PFSK-1 (cell line): ENCODE measurements around the gene CDC42EP3.

Source experiments
- FOXP2 ChIP-seq: optimal IDR thresholded peaks from 2 replicates; pipeline ENCODE3; 2011; ENCODE audit warnings: borderline replicate concordance, control low read depth, inconsistent platforms; ENCODE audit not compliant: insufficient read depth; ENCODE audit errors: extremely low read length, extremely low read depth
- POLR2AphosphoS5 ChIP-seq: IDR thresholded peaks from 2 replicates; pipeline ENCODE4 v1.6.1; 2012; ENCODE audit warnings: low read depth, mild to moderate bottlenecking, control low read depth, low read length, moderate library complexity
- SIN3A ChIP-seq: IDR thresholded peaks from 2 replicates; pipeline ENCODE4 v1.6.1; 2012; ENCODE audit warnings: mild to moderate bottlenecking, low read length, moderate library complexity, borderline replicate concordance; ENCODE audit not compliant: insufficient read depth
- TAF1 ChIP-seq: IDR thresholded peaks from 2 replicates; pipeline ENCODE4 v1.6.1; 2012; ENCODE audit warnings: low read length, control low read depth, borderline replicate concordance; ENCODE audit not compliant: insufficient read depth
- TF ChIP-seq, protein P1 (sequence below), 2 experiments: IDR thresholded peaks; 2 replicates each; pipeline versions ENCODE4 v1.6.1 to v1.8.0; 2011 to 2012; ENCODE audit warnings: low read depth in 2 of 2, low read length in 2 of 2, control low read depth in 1 of 2, inconsistent platforms in 1 of 2, mild to moderate bottlenecking in 1 of 2, moderate library complexity in 1 of 2; ENCODE audit not compliant: insufficient read depth in 1 of 2

The CDC42EP3 gene

GRCh38 chr2:37679072-37679695 lies 7.7 kb upstream of the CDC42EP3 start:
- TF ChIP-seq, protein P1, sequence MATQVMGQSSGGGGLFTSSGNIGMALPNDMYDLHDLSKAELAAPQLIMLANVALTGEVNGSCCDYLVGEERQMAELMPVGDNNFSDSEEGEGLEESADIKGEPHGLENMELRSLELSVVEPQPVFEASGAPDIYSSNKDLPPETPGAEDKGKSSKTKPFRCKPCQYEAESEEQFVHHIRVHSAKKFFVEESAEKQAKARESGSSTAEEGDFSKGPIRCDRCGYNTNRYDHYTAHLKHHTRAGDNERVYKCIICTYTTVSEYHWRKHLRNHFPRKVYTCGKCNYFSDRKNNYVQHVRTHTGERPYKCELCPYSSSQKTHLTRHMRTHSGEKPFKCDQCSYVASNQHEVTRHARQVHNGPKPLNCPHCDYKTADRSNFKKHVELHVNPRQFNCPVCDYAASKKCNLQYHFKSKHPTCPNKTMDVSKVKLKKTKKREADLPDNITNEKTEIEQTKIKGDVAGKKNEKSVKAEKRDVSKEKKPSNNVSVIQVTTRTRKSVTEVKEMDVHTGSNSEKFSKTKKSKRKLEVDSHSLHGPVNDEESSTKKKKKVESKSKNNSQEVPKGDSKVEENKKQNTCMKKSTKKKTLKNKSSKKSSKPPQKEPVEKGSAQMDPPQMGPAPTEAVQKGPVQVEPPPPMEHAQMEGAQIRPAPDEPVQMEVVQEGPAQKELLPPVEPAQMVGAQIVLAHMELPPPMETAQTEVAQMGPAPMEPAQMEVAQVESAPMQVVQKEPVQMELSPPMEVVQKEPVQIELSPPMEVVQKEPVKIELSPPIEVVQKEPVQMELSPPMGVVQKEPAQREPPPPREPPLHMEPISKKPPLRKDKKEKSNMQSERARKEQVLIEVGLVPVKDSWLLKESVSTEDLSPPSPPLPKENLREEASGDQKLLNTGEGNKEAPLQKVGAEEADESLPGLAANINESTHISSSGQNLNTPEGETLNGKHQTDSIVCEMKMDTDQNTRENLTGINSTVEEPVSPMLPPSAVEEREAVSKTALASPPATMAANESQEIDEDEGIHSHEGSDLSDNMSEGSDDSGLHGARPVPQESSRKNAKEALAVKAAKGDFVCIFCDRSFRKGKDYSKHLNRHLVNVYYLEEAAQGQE (IDR thresholded peaks at IDR 0.05; ENCODE audit: insufficient read depth in 1 of 2, low read depth in 2 of 2, low read length in 2 of 2), result no peak
- TF ChIP-seq FOXP2, result no peak
- TF ChIP-seq TAF1, result no peak
- no peak for TF ChIP-seq SIN3A
- no peak for TF ChIP-seq POLR2AphosphoS5

GRCh38 chr2:37676274-37676673 lies 4.8 kb upstream of the CDC42EP3 start:
- no peak for TF ChIP-seq TAF1
- TF ChIP-seq POLR2AphosphoS5, result no peak
- no peak for TF ChIP-seq SIN3A
- TF ChIP-seq, protein P1 (IDR thresholded peaks at IDR 0.05; ENCODE audit: insufficient read depth in 1 of 2, low read depth in 2 of 2, low read length in 2 of 2), result no peak

GRCh38 chr2:37674946-37675345 lies 3.5 kb upstream of the CDC42EP3 start:
- TF ChIP-seq, protein P1 (IDR thresholded peaks at IDR 0.05; ENCODE audit: insufficient read depth in 1 of 2, low read depth in 2 of 2, low read length in 2 of 2), result no peak
- TF ChIP-seq FOXP2 (no peak), POLR2AphosphoS5 (no peak), TAF1 (no peak), SIN3A (no peak)

GRCh38 chr2:37672870-37673184 lies 1.4 kb upstream of the CDC42EP3 start:
- TF ChIP-seq FOXP2, result no peak
- no peak for TF ChIP-seq SIN3A
- TF ChIP-seq TAF1, result no peak
- TF ChIP-seq, protein P1 (IDR thresholded peaks at IDR 0.05; ENCODE audit: insufficient read depth in 1 of 2, low read depth in 2 of 2, low read length in 2 of 2), result no peak
- TF ChIP-seq POLR2AphosphoS5, result no peak
